HepG2 (cell line): ENCODE results near the gene SGSH. TPM values are rescaled to one million over a fixed set of nuclear protein-coding genes. Genes with fewer than 3 reads are reported as not detected.

Source experiments
- ATAC-seq: fragments of 200-7000 bp; cut with Tn5 transposase; 3 replicates; pipeline ENCODE4 v1.9.1; 2020; ENCODE audit warnings: mild to moderate bottlenecking, moderate library complexity
- BruUV-seq: library from RNA; stranded (reverse); fragments of 400-500 nt; replicated peaks from 2 replicates; lab custom pipeline; 2021; lab: Mats Ljungman, UMichigan
- CTCF ChIA-PET: fragments of 300-600 bp; formaldehyde crosslinking; extraction: SDS; loops from one replicate; lab custom pipeline; 2021; ENCODE audit warnings: low total read pairs, inconsistent platforms, low intra/inter-chr PET ratio; lab: Yijun Ruan, JAX
- POLR2A ChIA-PET: fragments of 350-600 bp; sonication (Branson Sonifier 250); formaldehyde crosslinking; loops from one replicate; lab custom pipeline; 2020; ENCODE audit warnings: antibody characterized with exemption, inconsistent platforms; lab: Yijun Ruan, JAX
- DNase-seq: peaks from one replicate; pipeline ENCODE4 v3.0.0-alpha.2; 2015; ENCODE audit warnings: low spot score
- FAIRE-seq: peaks from 3 replicates; lab custom pipeline; 2011; peaks lifted over from hg19 to GRCh38; lab: Jason Lieb, UNC
- H2AFZ ChIP-seq: one replicate; pipeline ENCODE4 v1.6.1; 2011; ENCODE audit warnings: low read length, inconsistent platforms
- H3K27ac ChIP-seq: fragments of 300-600 bp; 3 replicates; pipeline ENCODE4 v1.8.0; 2011; ENCODE audit warnings: mixed run types, mild to moderate bottlenecking, mixed read lengths, low read length, inconsistent platforms; ENCODE audit not compliant: insufficient read depth; ENCODE audit errors: extremely low read length
- H3K27me3 ChIP-seq, 2 experiments: fragments of 200-600 bp in 1 of 2; 2 replicates in 1 of 2; 3 replicates in 1 of 2; pipeline versions ENCODE4 v1.6.0 to v1.8.0; 2011; ENCODE audit warnings: low read length in 2 of 2, mild to moderate bottlenecking in 2 of 2, moderate library complexity in 2 of 2, inconsistent platforms in 1 of 2; ENCODE audit not compliant: insufficient read depth in 2 of 2, control insufficient read depth in 1 of 2
- H3K36me3 ChIP-seq, 2 experiments: fragments of 200-600 bp in 1 of 2; replicated peaks in 1 of 2; 2 replicates in 1 of 2; 3 replicates in 1 of 2; pipeline versions ENCODE4 v1.5.1 to v1.8.0; 2011; ENCODE audit warnings: low read length in 2 of 2, inconsistent platforms in 1 of 2; ENCODE audit not compliant: insufficient read depth in 2 of 2, control insufficient read depth in 1 of 2
- H3K4me1 ChIP-seq: 2 replicates; pipeline ENCODE4 v1.5.1; 2012; ENCODE audit warnings: low read length, inconsistent platforms; ENCODE audit not compliant: insufficient read depth
- H3K4me2 ChIP-seq: 2 replicates; pipeline ENCODE4 v1.6.0; 2011; ENCODE audit warnings: low read depth, low read length, inconsistent platforms
- H3K4me3 ChIP-seq, 3 experiments: fragments of 200-600 bp in 1 of 3; sonication (generic), shearing (Covaris generic) in 1 of 3; replicated peaks in 1 of 3; 2 replicates each; pipeline ENCODE4 v1.5.1; 2011 to 2016; ENCODE audit warnings: low read length in 3 of 3, inconsistent platforms in 2 of 3, low read depth in 2 of 3, mild to moderate bottlenecking in 2 of 3, control low read depth in 1 of 3, mixed read lengths in 1 of 3; ENCODE audit not compliant: insufficient read depth in 1 of 3
- H3K79me2 ChIP-seq: one replicate; pipeline ENCODE4 v1.6.1; 2011; ENCODE audit warnings: low read length, inconsistent platforms; ENCODE audit not compliant: insufficient read depth
- H3K9ac ChIP-seq: 2 replicates; pipeline ENCODE4 v1.6.0; 2011; ENCODE audit warnings: mild to moderate bottlenecking, low read depth, low read length, inconsistent platforms; ENCODE audit not compliant: insufficient read depth
- H3K9me3 ChIP-seq: 2 replicates; pipeline ENCODE4 v1.5.1; 2012; ENCODE audit warnings: mild to moderate bottlenecking, low read length
- H4K20me1 ChIP-seq: 2 replicates; pipeline ENCODE4 v1.6.0; 2011; ENCODE audit warnings: inconsistent platforms, mild to moderate bottlenecking, low read length, moderate library complexity; ENCODE audit not compliant: insufficient read depth
- ASH2L ChIP-seq: fragments of 300-600, 200-600 bp; sonication (generic); IDR thresholded peaks from 2 replicates; pipeline ENCODE4 v1.7.0; 2017; ENCODE audit warnings: low read depth, mild to moderate bottlenecking, moderate library complexity, mixed read lengths, low read length; ENCODE audit not compliant: insufficient read length
- BRCA1 ChIP-seq: sonication (generic); formaldehyde crosslinking; IDR thresholded peaks from 2 replicates; pipeline ENCODE4 v1.4.0; 2020; ENCODE audit warnings: missing genetic modification reagents
- EEA1 ChIP-seq: sonication (generic); formaldehyde crosslinking; IDR thresholded peaks from 2 replicates; pipeline ENCODE4 v1.5.1; 2020; ENCODE audit warnings: mild to moderate bottlenecking, missing genetic modification reagents, borderline replicate concordance
- MYC ChIP-seq: sonication (generic); formaldehyde crosslinking; IDR thresholded peaks from 2 replicates; pipeline ENCODE4 v1.9.0; 2021; ENCODE audit warnings: missing genetic modification reagents, borderline replicate concordance
- MZF1 ChIP-seq: sonication (generic); formaldehyde crosslinking; IDR thresholded peaks from 2 replicates; pipeline ENCODE4 v1.8.1; 2023; ENCODE audit warnings: mild to moderate bottlenecking, missing genetic modification reagents, borderline replicate concordance
- PHB2 ChIP-seq: fragments of 450-650 bp; IDR thresholded peaks from 2 replicates; pipeline ENCODE4 v1.6.1; 2018; ENCODE audit not compliant: partially characterized antibody
- PTBP1 ChIP-seq: fragments of 200-400 bp; formaldehyde crosslinking; IDR thresholded peaks from 2 replicates; pipeline ENCODE4 v1.6.1; 2018; ENCODE audit warnings: low read length, low read depth; ENCODE audit not compliant: poor library complexity, severe bottlenecking
- SMC3 ChIP-seq: IDR thresholded peaks from 2 replicates; pipeline ENCODE4 v1.6.1; 2011; ENCODE audit warnings: low read length, improper control_type of control experiment
- SOX13 ChIP-seq, 3 experiments: fragments of 450-650 bp in 1 of 3; sonication (generic) in 1 of 3; formaldehyde crosslinking in 1 of 3; IDR thresholded peaks in 2 of 3; conservative IDR thresholded peaks in 1 of 3; 2 replicates each; pipeline versions ENCODE4 v1.5.0 to v1.6.1; 2016 to 2020; ENCODE audit warnings: antibody characterized with exemption in 1 of 3, mild to moderate bottlenecking in 1 of 3, missing compliant biosample characterization in 1 of 3, missing genetic modification reagents in 1 of 3, moderate library complexity in 1 of 3
- SRSF4 ChIP-seq: fragments of 200-400 bp; formaldehyde crosslinking; IDR thresholded peaks from one replicate; pipeline ENCODE4 v1.6.1; 2018; ENCODE audit warnings: mild to moderate bottlenecking, low read depth, low read length, moderate library complexity; ENCODE audit not compliant: poor library complexity, severe bottlenecking
- TGIF2 ChIP-seq: IDR thresholded peaks from 2 replicates; pipeline ENCODE4 v1.6.1; 2016; ENCODE audit warnings: control low read depth, missing compliant biosample characterization
- TRIM24 ChIP-seq: sonication (generic); formaldehyde crosslinking; IDR thresholded peaks from 2 replicates; pipeline ENCODE4 v1.8.0; 2022; ENCODE audit warnings: mild to moderate bottlenecking, missing genetic modification reagents
- WIZ ChIP-seq: sonication (generic); formaldehyde crosslinking; IDR thresholded peaks from 2 replicates; pipeline ENCODE4 v1.5.1; 2020; ENCODE audit warnings: mild to moderate bottlenecking, missing genetic modification reagents
- ZMYM4 ChIP-seq: sonication (generic); formaldehyde crosslinking; IDR thresholded peaks from 2 replicates; pipeline ENCODE4 v1.8.1; 2023; ENCODE audit warnings: mild to moderate bottlenecking, missing genetic modification reagents
- ZSCAN31 ChIP-seq: sonication (generic); formaldehyde crosslinking; IDR thresholded peaks from 2 replicates; pipeline ENCODE4 v1.5.0; 2020; ENCODE audit warnings: low read depth, mild to moderate bottlenecking, missing genetic modification reagents
- WGBS: methylation state at CpG from one replicate; pipeline ENCODE4 v1.1.6; 2017; ENCODE audit warnings: low lambda C conversion rate; 5-methylcytosine and 5-hydroxymethylcytosine counted together
- in situ Hi-C: cut with HindIII; loops from 2 replicates; pipeline ENCODE4 v1.10.0; 2017; ENCODE audit warnings: low pct_unique_long_range_greater_than_20kb; ENCODE audit not compliant: extremely low pct_ligation_motif_present
- intact Hi-C: fragments of 100-400 bp; cut with micrococcal nuclease; formaldehyde crosslinking; loops from one replicate; pipeline ENCODE4 v1.10.0; 2022; ENCODE audit not compliant: unreplicated experiment
- polyA plus RNA-seq, 8 experiments: library from polyadenylated mRNA; depleted of rRNA in 3 of 8; stranded (reverse) in 7 of 8; unstranded in 1 of 8; fragments of >200 nt; fragmentation: Illumina TruSeq in 4 of 8; extraction: Trizol in 4 of 8; gene quantifications; 2 replicates each; pipeline versions ENCODE4 v1.2.1 to v1.2.3, GENCODE V29; 2011 to 2016; ENCODE audit warnings: low read depth in 4 of 8, missing spikeins in 1 of 8, mixed read lengths in 1 of 8; ENCODE audit not compliant: insufficient read depth in 1 of 8
- total RNA-seq, 5 experiments: library from RNA; depleted of rRNA; stranded (reverse); fragments of >200 nt; fragmentation: Illumina TruSeq; extraction: Trizol; gene quantifications; 2 replicates each; pipeline ENCODE4 v1.2.3, GENCODE V29; 2016; ENCODE audit warnings: low read depth in 1 of 5
- TF ChIP-seq, protein P1 (sequence below): IDR thresholded peaks from 2 replicates; pipeline ENCODE4 v1.6.1; 2012; ENCODE audit warnings: low read length, improper control_type of control experiment
- TF ChIP-seq, protein P2 (sequence below): IDR thresholded peaks from 2 replicates; pipeline ENCODE4 v1.6.1; 2016; ENCODE audit warnings: mild to moderate bottlenecking, missing biosample characterization, missing genetic modification reagents
- TF ChIP-seq, protein P3 (sequence below): sonication (generic); formaldehyde crosslinking; IDR thresholded peaks from 2 replicates; pipeline ENCODE4 v1.8.1; 2023; ENCODE audit warnings: missing genetic modification reagents, mild to moderate bottlenecking, borderline replicate concordance
- TF ChIP-seq, protein P4 (sequence below): sonication (generic); formaldehyde crosslinking; IDR thresholded peaks from 2 replicates; pipeline ENCODE4 v1.4.0; 2020; ENCODE audit warnings: missing genetic modification reagents

Gene SGSH
- total and polyA plus RNA-seq, 2 of the 13 experiments (the other 11 are each of a cell fraction or from before 2014, with no cell fraction given) = 12.2 to 17.6 TPM

DNA sequence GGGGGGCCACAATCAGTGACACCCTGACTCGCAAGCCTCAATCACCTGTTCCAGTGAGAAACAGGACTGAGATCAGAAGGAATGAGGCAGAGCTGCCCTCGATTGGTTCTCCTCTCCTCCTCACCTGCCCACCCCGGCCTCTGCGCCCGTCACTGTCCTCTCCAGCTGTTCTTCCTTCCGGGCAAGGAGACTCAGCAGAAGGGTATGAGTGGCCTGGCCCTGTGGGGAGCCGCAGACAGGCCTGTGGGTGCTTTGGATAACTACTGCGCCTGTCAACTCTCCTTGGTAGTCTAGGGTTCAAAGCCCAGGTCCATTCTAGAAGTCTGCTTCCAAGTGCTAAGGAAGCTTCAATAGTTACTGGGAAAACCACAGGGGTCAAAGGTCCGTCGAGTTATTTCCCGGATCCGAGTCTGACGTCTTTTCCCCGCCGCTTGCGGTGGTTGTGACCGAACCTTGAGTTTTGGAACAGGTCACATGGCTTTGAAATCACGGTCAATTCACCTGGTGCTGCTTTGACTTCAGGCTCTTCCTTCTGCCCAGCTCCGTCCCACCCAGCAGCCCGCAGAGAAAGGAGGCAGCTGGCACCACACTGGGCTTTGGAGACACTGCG is 42.0 kb downstream of the SGSH start:
- TF ChIP-seq ZMYM4 (no peak), SRSF4 (no peak), SOX13 (IDR thresholded peaks at IDR 0.05) (no peak), SOX13 (CRISPR knock-in tag; conservative IDR thresholded peaks at IDR 0.05 in 1 of 2, IDR thresholded peaks at IDR 0.05 in 1 of 2) (no peak), ZSCAN31 (CRISPR knock-in tag) (no peak), TRIM24 (no peak), ASH2L (no peak), MZF1 (CRISPR knock-in tag) (no peak), EEA1 (CRISPR knock-in tag) (no peak), TGIF2 (no peak), WIZ (CRISPR knock-in tag) (no peak), PHB2 (no peak), BRCA1 (no peak), MYC (CRISPR knock-in tag) (no peak), PTBP1 (no peak), SMC3 (no peak)
- TF ChIP-seq, protein P1, sequence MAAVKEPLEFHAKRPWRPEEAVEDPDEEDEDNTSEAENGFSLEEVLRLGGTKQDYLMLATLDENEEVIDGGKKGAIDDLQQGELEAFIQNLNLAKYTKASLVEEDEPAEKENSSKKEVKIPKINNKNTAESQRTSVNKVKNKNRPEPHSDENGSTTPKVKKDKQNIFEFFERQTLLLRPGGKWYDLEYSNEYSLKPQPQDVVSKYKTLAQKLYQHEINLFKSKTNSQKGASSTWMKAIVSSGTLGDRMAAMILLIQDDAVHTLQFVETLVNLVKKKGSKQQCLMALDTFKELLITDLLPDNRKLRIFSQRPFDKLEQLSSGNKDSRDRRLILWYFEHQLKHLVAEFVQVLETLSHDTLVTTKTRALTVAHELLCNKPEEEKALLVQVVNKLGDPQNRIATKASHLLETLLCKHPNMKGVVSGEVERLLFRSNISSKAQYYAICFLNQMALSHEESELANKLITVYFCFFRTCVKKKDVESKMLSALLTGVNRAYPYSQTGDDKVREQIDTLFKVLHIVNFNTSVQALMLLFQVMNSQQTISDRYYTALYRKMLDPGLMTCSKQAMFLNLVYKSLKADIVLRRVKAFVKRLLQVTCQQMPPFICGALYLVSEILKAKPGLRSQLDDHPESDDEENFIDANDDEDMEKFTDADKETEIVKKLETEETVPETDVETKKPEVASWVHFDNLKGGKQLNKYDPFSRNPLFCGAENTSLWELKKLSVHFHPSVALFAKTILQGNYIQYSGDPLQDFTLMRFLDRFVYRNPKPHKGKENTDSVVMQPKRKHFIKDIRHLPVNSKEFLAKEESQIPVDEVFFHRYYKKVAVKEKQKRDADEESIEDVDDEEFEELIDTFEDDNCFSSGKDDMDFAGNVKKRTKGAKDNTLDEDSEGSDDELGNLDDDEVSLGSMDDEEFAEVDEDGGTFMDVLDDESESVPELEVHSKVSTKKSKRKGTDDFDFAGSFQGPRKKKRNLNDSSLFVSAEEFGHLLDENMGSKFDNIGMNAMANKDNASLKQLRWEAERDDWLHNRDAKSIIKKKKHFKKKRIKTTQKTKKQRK = no peak
- TF ChIP-seq, protein P2, sequence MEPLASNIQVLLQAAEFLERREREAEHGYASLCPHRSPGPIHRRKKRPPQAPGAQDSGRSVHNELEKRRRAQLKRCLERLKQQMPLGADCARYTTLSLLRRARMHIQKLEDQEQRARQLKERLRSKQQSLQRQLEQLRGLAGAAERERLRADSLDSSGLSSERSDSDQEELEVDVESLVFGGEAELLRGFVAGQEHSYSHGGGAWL (CRISPR knock-in tag) = no peak
- TF ChIP-seq, protein P3, sequence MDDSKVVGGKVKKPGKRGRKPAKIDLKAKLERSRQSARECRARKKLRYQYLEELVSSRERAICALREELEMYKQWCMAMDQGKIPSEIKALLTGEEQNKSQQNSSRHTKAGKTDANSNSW = no peak
- TF ChIP-seq, protein P4, sequence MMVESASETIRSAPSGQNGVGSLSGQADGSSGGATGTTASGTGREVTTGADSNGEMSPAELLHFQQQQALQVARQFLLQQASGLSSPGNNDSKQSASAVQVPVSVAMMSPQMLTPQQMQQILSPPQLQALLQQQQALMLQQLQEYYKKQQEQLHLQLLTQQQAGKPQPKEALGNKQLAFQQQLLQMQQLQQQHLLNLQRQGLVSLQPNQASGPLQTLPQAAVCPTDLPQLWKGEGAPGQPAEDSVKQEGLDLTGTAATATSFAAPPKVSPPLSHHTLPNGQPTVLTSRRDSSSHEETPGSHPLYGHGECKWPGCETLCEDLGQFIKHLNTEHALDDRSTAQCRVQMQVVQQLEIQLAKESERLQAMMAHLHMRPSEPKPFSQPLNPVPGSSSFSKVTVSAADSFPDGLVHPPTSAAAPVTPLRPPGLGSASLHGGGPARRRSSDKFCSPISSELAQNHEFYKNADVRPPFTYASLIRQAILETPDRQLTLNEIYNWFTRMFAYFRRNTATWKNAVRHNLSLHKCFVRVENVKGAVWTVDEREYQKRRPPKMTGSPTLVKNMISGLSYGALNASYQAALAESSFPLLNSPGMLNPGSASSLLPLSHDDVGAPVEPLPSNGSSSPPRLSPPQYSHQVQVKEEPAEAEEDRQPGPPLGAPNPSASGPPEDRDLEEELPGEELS = no peak
- H3K27ac ChIP-seq = no peak overlapping the region
- peaks cover 15 to 80% of the 10 kb centered on the region in 2 experiments for H3K27me3 ChIP-seq
- ATAC-seq = no peak
- H3K4me2 ChIP-seq = no peak overlapping the region
- ChIA-PET CTCF (no interaction called here), POLR2A (no interaction called here)
- WGBS = 34% methylated on average over 18 of the region's 21 CpGs
- no peak overlapping the region for H3K9ac ChIP-seq
- no peaks in the 10 kb centered on the region for H3K36me3 ChIP-seq
- no peaks in the 10 kb centered on the region for H3K79me2 ChIP-seq
- H3K4me1 ChIP-seq = peaks cover 14% of the 10 kb centered on the region
- in situ Hi-C loops (no loop called here), intact Hi-C loops (no loop called here)
- DNase-seq = no peak
- H3K4me3 ChIP-seq = no peak overlapping the region
- no peak overlapping the region for H2AFZ ChIP-seq
- FAIRE-seq = no peak
- no peaks in the 10 kb centered on the region for H3K9me3 ChIP-seq
- no TSS peak for BruUV-seq
- no peaks in the 10 kb centered on the region for H4K20me1 ChIP-seq
